Neural cell (in vitro differentiated cells): ENCODE measurements around the gene FANCC.

ENCODE experiments used
- CTCF ChIP-seq: fragments of 450-650 bp; IDR thresholded peaks from 2 replicates; pipeline ENCODE4 v1.5.1; 2014; ENCODE audit warnings: antibody characterized with exemption, mild to moderate bottlenecking, moderate library complexity; ENCODE audit not compliant: poor library complexity, severe bottlenecking
- EP300 ChIP-seq: fragments of 450-650 bp; conservative IDR thresholded peaks from 2 replicates; pipeline ENCODE4 v1.6.1; 2014; ENCODE audit warnings: antibody characterized with exemption, mild to moderate bottlenecking, moderate library complexity; ENCODE audit not compliant: poor library complexity, severe bottlenecking
- EZH2 ChIP-seq: fragments of 200-600, 300-800 bp; shearing (Covaris generic), sonication (generic); IDR thresholded peaks from 2 replicates; pipeline ENCODE4 v1.6.1; 2014; ENCODE audit warnings: antibody characterized with exemption, low read length, borderline replicate concordance, mild to moderate bottlenecking; ENCODE audit not compliant: insufficient read depth, poor library complexity, severe bottlenecking
- POLR2AphosphoS5 ChIP-seq: IDR thresholded peaks from 2 replicates; pipeline ENCODE4 v1.6.1; 2012
- RAD21 ChIP-seq: fragments of 450-650 bp; conservative IDR thresholded peaks from 2 replicates; pipeline ENCODE4 v1.6.1; 2014; ENCODE audit warnings: antibody characterized with exemption, mild to moderate bottlenecking, moderate library complexity
- REST ChIP-seq: IDR thresholded peaks from 2 replicates; pipeline ENCODE4 v1.6.1; 2012; ENCODE audit warnings: borderline replicate concordance
- TAF1 ChIP-seq: IDR thresholded peaks from 2 replicates; pipeline ENCODE4 v1.6.1; 2012; ENCODE audit warnings: low read depth

- TF ChIP-seq CTCF (no peak), REST (no peak), POLR2AphosphoS5 (no peak), EP300 (no peak), EZH2 (no peak), TAF1 (no peak), RAD21 (no peak)
Measured at GRCh38 chr9:95102001-95102433, 215.5 kb downstream of the FANCC start.
